ENCODE data around the gene IGFBP6.
"Not testable (repeated sequence)": the region's sequence is repeated elsewhere in the genome, so short reads cannot be mapped to it uniquely, and the experiment has no call there.

The IGFBP6 gene

DNA sequence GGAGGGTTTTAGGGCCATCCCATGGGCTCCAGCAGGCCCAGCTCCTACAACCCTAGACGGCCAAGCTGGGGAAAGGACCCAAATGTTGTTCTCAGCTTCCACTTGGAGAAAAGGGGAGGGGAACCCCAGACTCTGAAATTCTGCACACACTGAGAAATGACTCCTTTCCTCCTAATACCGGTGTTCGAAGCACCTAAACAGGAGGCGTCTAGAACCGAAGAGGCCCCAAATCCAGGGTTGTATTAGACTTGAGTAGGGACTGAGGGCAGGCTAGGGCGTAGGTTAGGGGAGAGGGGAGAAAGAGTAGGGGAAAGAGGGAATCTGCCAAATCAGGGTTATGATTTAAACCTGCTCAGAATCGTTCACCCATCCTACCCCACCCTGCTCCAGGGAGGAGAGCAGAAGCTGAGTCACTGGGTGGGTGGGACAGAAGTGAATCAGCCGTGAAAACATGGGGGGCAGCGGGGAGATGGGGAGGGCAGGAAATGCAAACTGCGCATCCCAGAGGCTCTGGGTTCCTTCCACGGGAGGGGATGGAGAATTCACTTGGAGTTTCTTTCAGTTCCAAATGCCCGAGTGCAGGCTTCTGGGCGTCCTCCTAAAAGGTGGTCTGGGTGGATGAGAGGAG is 1.0 kb downstream of the IGFBP6 start:
- no peak for DNase-seq

DNA sequence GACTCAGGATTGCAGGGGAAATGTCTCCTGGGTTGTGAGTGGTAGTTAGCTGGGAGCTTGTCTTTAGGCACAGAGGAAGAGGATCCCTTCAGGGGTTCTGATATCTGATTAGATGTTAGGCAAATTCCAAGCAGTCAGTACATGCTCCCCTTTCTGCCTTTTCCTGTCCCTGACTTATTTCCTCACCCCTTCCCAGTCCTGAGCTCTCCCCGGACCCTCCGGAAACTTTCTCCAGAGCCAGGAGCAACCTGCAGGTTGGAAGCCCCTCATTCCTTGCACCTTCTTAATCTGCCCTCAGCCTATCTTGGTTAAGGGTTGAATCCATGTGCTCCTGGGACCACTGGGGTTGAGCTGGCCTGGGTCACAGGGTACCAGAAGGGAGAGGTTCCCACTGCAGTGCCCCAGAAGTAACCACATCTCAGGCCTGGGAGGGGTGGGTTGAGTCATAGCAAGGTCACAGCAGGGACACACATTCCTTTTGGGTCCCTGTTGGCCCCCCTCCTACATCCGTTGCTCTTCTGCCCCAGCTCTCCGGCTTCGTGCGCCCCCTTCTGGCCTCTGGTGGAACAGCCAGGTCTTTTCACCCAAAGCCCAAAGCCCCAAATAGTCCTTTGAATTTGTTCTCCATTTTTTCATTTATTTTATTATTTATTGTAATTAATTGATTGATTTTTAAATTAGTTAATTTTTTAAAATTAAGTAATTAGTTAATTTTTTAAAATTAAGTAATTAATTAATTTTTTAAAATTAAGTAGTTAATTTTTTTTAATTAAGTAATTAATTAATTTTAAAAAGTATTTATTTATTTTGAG is 1.8 kb downstream of the IGFBP6 start:
- peak; percentile 47 to 74 for DNase-seq

DNA sequence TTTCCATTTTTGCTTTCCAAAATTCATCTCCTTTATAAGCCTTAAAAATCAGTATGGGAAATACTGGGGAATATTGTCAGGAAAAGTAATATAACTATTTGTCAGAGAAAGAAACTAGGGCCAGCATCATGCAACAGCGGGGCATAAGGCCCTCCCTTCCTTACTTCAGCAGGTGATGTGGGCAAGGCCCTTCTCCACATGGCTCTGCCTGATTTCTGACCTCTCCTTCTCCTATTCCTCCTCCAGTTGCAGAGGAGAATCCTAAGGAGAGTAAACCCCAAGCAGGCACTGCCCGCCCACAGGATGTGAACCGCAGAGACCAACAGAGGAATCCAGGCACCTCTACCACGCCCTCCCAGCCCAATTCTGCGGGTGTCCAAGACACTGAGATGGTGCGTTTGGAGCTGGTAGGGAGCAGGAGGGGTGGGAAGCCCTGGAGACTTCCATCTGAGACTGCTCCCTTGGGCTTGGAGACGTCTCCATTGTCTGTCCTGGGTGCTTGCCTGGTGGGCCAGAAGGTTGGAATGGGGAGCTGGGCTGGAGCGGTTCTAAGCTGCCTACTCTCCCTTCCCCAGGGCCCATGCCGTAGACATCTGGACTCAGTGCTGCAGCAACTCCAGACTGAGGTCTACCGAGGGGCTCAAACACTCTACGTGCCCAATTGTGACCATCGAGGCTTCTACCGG is 3.1 kb downstream of the IGFBP6 start:
- no peak for DNase-seq

DNA sequence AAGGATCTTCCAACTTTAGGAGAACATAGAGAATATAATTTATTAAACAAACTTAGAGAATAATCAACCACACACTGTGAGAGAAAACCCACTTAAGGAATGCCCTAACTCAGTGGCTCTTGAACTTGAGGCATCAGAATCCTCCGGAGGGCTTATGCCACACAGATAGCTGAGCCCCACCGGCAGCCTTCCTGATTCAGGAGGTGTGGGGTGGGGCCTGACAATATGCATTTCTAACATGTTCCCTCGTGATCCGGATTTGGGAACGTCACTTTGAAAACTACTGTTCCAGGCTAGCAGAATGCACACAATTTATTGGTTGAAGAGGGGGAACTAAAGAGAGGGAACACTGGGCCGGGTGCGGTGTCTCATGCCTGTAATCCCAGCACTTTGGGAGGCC is 3.8 kb downstream of the IGFBP6 start:
- no peak for DNase-seq

DNA sequence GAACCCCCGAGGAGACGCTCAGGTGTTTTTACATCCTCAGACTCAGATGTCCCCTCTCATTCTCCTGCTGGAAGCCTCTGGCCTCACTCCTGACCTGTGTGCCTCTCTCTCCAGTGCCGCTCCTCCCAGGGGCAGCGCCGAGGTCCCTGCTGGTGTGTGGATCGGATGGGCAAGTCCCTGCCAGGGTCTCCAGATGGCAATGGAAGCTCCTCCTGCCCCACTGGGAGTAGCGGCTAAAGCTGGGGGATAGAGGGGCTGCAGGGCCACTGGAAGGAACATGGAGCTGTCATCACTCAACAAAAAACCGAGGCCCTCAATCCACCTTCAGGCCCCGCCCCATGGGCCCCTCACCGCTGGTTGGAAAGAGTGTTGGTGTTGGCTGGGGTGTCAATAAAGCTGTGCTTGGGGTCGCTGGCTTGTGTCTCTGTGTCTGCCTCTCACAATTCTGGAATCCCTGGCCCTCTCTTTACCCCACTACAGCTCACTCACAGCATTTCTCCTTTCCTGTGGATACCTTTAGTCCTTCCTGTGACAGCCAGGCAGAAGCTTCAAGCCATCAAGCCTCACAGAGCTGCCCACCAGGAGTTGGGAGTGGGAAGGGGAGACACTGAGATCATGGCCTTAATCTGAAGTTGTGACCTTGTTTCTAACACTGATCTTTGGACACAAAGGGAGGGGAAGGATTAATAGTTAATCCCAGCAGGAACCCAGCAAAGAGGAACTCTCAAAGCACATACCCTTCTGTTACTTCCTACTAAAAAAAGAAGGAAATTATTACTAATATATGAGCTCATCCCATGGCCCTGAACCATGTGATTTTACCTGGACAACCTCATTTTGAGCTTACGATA is 4.7 kb downstream of the IGFBP6 start:
- DNase-seq, result no peak

DNA sequence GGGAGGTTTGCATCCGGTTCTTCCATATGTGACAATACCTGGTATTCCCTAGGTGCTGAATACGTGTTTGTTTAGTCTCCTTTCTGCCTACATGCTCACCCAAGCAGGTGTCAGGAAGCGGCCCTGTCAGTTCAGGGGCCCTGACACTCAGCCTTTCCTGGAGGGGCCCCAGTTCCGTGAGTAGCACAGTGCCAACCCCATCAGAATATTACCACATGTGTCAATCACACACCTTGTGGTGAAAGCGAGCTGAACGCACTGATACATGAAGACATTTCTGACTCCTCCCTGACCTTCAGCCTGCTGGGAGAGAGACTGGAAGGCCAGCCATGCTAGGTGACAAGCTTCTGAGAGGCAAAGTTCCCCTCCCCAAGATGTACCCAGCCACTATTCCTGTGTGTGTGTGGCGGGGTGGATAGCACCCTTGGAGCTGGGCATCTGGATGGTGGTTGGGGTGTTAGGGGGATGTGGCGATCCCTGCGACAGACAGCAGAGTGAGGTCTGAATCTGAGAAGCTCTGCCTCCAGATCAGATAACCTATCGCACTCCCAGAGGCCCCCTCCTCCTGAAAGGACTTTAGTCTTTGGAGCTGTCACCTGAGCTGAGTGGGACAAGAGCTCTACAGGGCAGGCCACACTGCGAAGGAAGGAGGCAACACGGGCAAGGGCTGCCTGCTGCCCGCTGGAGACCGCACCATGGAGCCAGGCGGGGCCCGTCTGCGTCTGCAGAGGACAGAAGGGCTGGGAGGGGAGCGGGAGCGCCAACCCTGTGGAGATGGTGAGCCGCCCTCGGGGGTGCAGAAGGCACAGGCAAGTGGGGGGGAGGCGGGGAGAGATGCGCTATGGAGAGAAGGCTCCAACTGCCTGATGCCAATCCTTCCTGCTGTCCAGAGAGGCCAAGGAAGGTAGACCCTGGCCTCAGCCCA is 5.7 kb downstream of the IGFBP6 start, which contains the start of gene SOAT2:
SOAT2 (plus strand) TSS at position 604 of the 925 bp plus-strand sequence; CDS start at position 696, 92 bp downstream.
- DNase-seq, result no peak

DNA sequence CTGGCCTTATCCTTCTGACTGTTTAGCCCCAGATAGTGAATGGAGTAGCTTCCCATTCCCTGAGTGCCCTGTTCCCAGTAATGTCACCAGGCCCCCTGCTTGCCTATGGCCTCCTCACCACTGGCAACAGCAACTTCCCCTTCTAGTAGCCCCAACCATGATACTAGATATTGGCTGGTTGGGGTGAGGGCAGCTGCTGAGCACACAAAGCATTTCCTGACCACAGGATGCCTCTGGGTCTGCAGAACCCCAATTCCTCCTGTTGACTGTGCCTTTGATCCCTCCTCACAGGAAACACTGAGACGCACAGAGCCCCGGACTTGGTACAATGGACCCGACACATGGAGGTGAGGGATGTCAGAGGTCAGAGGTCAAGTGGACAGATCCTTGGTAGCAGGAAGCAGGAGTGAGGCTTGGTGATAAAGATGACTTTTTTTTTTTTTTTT is 6.4 kb downstream of the IGFBP6 start:
- no peak for DNase-seq

DNA sequence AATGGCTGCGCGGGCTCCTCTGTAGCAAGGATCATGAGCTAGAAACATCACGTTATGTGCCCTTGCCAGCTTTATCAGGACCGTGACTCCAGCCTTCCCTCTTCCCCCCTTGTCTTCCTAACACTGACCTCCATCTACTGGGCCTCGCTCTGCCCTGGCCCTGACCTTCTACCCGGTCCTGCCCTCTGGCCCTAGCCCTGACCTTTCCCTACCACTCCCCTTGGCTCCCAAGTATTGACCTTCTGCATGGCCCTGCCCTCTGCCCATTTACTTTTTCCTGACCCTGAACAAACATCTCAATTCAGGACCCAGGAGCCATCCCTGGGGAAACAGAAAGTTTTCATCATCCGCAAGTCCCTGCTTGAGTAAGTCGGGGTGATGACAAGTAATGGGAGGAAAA is 7.8 kb downstream of the IGFBP6 start:
- no peak for DNase-seq

DNA sequence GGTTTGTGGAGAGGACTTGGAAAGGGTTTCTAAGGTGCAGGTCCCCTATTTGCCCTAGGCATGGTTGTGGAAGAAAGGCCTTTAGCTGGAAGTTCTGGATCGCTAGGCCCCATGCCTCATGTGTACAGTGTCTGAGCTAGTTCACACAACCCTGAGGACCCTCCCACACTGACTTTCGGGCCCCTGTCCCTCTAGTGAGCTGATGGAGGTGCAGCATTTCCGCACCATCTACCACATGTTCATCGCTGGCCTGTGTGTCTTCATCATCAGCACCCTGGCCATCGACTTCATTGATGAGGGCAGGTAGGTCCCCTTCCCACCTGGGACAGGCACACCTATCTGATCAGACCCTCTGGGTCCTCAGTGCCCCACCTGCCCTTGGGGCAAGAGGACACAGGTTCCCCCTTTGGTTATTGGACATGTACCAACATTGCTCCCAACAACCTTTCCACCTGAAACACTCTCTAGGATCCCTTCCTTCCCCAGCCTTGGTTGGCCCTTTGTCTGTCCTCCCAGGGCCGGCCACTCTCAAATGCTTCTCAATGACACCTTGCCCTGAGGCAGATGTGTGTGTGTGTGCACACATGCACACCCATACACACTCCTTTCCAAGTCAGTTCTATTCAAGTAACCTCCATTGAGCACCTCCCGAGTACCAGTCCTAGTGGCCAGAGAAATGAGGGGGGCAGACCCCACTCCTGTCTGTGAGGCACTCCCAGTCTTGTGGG is 8.4 kb downstream of the IGFBP6 start:
- no peak for DNase-seq

DNA sequence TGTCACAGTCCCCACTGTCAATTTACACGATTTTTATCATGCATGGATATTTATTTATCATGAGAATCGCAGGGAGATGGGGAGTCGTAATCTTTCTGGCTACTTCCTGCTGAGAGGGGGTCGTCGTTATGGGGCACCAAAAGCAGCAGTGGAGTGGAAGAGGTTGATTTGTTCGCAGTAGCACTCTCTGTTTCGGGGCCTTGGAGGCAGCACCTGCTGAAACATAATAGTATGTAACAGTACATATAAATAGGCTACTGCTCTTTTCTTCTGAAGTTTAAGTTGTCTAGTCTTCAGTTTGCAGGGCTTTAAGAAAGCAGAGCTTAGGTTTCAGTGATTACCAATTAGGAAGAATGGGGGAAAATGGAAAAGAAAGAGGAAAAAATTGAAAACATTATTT is 9.7 kb downstream of the IGFBP6 start:
- DNase-seq, result no peak

DNA sequence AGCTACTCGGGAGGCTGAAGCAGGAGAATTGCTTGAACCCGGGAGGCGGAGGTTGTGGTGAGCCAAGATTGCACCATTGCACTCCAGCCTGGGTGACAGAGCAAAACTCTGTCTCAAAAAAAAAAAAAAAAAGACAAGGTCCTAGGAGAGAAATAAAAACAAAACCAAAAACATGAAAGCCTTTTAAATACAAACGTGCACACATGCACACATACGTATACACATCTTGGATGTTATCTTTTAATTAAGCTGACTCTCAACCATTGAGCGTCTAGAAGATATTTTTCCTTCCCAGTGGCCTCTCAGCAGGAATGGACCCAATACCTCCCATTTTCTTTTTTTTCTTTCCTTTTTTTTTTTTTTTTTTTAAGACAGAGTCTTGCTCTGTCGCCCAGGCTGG is 15.0 kb downstream of the IGFBP6 start:
- not testable (repeated sequence) for DNase-seq

DNA sequence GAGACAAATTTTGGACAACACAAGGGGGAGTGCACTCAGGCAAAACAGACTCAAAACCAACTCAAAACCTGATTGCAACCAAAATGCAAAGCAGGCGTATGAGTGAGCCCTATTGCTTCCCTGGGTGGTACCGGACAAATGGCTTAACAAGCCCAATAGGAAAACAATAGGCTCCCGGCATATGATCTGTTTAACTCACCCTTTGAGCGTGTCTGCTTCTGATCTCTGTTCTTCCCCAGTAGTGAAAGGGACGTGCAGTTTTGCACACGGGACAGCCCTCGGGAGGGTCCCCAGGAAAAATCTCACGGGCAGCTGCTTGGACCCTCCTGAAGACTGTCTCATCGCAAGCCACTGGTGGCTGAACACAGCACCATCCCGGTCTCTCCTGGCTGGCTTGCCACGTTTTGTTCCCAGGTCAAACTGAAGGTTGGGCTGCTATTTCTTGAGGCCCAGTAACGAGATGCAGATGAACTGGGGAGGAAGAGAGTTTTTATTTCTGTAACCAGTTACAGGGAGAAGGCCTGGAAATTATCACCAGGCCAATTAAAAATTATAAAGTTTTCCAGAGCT is 15.8 kb downstream of the IGFBP6 start:
- no peak for DNase-seq

DNA sequence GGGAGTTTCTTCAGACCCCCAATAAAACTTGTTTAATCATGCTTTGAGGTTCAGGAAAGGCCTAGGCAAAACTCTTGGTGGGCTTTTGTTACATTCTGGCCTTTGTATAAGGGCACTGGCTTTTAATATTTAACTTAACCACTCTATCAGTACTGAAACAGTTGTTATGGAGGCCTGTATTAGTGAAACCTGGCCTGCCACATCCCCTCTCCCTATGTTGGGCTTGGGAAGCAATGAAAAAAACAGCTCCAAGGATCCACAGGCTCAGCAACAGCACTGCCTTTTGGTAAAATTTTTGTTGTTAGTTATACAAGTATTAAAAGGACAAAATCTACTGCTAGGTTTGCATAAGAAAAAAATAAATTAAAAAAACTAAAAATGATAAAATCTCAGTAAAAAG is 16.5 kb downstream of the IGFBP6 start:
- DNase-seq, result no peak

DNA sequence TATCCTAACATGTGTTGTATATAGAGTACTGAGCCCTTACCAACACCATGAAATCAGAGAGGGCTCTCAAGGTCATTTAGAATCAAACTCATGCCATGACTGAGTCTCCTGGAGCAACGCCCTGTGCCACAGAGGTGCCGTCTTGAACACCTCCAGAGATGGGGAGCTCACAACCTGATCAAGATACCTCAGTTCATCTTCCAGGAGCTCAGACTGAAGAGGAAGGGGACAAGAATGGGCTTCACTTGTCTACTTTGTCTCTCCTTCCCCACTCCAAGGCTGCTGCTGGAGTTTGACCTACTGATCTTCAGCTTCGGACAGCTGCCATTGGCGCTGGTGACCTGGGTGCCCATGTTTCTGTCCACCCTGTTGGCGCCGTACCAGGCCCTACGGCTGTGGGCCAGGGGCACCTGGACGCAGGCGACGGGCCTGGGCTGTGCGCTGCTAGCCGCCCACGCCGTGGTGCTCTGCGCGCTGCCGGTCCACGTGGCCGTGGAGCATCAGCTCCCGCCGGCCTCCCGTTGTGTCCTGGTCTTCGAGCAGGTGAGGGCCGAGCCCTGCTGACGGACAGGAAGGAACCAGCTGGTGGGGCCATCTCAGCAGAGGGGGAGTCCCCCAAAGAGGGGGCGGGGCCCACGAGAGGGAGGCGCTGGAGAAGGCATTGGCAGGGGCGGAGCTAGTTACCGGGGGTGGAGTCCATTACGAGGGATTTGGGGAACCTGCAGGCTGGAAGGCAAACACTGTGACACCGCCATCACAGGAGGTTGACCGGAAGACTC is 17.8 kb downstream of the IGFBP6 start:
- DNase-seq, result no peak

DNA sequence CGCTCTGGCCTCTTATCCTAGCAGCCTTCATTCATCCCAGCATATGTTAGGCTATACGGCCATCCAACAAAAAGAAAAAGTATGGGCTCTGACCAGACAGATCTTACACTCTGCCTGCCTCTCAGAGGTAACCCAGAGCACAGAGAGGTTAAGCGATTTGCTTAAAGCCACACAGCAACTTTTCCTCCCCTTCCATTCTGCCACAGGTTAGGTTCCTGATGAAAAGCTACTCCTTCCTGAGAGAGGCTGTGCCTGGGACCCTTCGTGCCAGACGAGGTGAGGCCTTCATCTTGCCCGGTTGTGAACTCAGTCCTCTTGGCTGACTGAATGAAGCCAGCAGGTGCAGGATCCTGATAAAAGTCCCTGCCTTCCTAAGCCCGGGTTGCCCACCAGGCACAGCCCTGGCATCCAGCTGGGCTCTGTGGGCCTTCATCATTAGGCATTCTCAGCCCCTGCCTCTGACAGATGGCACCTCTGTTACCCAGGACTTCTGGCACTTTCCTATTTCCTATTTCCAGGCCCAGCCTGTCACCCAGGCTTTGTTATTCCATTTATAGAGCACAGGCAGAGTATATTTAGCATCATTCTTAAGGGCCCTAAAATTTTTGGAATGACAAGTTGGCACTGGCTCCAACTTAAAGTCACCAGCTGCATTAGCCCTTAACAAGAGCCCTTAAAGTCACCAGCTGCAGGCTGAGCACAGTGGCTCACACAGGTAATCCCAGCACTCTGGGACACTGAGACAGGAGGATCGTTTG is 18.6 kb downstream of the IGFBP6 start:
- DNase-seq, result peak in 1 of 2 experiments; percentile 5

DNA sequence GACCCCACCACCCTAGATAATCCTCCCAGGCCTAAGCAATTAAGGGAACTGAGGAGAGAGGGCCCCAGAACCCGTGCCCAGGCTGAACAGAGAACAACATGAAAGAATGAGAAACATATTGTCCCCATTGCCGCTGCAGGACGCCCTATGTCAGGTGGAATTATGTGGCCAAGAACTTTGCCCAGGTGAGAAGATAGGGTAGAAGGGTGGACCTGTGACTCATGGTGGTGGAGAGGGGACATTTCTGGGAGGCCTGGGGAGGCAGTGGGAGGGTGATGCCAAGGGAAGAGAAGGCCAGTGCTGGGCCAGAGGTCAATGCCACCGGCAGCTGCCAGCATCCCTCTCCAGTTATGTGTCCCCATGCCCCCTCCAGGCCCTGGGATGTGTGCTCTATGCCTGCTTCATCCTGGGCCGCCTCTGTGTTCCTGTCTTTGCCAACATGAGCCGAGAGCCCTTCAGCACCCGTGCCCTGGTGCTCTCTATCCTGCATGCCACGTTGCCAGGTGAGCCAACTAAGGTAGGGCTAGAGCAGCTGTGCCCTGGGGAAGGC is 21.4 kb downstream of the IGFBP6 start:
- DNase-seq, result no peak

DNA sequence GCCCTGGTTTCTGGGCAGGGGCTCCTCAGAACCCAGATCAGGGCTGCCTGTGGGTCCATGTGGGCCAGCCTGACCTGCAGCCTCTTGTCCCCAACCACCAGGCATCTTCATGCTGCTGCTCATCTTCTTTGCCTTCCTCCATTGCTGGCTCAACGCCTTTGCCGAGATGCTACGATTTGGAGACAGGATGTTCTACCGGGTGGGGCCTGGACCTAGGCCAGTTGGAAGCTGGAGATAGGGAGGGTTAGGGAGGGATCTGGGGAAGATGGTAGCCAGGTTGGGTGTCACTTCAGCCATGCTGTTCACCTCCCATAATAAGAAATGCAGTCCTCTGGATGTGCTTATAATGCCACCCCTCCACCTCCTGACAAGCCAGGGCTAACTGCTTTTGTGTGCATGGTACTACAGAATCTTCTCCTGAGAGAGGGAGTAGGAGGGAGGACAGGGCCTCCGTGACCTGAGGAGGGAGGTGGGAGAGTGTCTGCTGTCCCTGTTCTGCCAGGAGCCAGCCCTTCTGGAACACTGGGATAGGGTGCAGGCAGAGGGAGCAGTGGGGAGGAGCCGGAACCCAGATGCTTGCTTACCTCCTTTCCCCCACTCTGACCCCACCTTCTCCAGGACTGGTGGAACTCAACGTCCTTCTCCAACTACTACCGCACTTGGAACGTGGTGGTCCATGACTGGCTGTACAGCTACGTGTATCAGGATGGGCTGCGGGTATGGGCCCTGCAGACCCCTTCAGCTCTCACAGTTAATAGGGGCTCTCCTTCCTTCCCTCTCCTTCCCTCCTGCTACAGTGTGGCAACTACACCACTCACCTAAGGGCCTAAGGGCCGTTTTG is 23.4 kb downstream of the IGFBP6 start:
- DNase-seq, result no peak

Data from NCI-H446 (cell line).